ENCODE results near the gene TTLL6. TPM values are rescaled to one million over a fixed set of nuclear protein-coding genes. Genes with fewer than 3 reads are reported as not detected.
"Not testable (repeated sequence)": the region's sequence is repeated elsewhere in the genome, so short reads cannot be mapped to it uniquely, and the experiment has no call there.

Gene TTLL6
- polyA plus RNA-seq, 3 donors = 0.21 to 0.31 (median 0.22) TPM

DNA sequence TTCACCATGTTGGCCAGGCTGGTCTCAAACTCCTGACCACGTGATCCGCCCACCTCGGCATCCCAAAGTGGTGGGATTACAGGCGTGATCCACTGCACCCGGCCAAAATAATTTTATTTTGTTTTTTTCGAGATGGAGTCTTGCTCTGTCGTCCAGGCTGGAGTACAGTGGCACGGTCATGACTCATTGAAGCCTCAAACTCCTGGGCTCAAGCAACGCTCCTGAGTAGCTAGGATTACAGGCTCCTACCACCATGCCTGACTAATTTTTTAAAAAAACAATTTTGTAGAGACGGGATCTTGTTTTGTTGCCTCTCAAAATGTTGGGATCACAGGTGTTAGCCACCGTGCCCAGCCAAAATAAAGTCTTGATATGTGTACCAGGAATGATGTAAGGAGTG is 2.4 kb upstream of the TTLL6 start:
- WGBS, 3 donors = 75 to 86% (median 86%) methylated on average over 11 of the region's 11 CpGs
- no peak overlapping the region for H3K27ac ChIP-seq (ENCODE audit: low read depth, low read length)

DNA sequence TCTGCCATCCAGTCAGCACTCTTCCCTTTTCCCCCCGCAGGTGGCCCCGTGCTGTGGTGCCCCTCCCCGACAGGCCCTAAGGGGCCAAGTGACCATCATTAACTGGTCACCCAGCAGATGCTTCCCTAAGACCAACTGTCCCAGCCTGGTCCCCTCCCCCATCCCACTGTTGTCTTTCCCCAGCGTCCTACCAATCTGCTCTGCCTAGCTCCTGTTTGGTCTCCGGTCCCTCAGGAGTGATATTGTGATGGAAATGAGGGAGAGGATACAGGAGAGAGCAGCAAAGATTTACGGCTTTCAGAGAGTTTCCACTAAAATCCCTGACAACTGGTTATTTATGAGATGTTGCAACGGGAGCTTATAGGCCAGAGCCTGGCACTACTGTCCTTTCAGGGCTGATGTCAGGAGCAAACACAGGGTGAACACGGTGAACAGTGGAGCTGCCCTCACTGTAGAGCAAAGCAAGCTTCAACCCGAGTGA is 1.4 kb upstream of the TTLL6 start:
- H3K27ac ChIP-seq (ENCODE audit: low read depth, low read length) = no peak overlapping the region
- WGBS, 3 donors = 49 to 73% (median 58%) methylated on average over 9 of the region's 9 CpGs

DNA sequence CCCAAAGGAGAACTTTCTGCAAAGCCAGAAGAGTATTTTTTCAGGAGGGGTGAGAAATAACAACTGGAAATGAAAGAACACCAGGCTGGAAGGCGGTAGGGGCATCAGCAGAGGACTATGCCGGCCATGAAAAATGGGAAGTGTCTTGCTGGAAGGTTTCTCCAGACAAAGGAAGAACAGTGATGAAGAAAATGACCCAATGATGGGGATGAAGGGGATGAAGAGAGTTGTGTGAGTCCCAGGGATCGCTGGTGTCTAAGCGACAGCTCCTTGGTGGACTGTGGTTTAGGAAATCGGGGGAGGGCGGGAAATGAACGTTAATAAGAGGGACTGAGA is 623 bp downstream of the TTLL6 start:
- H3K27ac ChIP-seq (ENCODE audit: low read depth, low read length) = no peak overlapping the region
- WGBS, 3 donors = 11 to 12% (median 11%) methylated on average over 7 of the region's 7 CpGs

DNA sequence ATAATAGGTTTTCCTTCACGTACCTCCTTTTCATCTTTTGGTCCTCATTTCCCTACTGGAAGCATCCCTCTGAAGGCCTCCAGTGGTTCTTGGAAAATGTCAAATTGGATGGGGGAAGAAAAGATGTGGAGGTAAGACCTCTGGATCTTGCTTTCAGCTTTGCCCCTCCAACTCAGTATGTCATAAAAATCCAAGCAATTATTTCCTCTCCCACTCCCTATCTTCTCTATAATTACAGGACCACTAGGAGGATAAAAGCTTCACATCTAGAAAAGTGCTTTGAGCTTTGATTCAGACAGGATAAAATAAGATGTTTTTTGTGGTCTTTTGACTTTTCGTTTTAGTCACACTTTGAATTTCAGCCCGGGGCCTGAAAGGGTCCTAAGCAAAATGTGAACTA is 1.7 kb downstream of the TTLL6 start:
- H3K27ac ChIP-seq (ENCODE audit: low read depth, low read length) = no peak overlapping the region
- 63 to 70% (median 65%) methylated on average over 3 of the region's 3 CpGs for whole genome bisulfite sequencing, 3 donors

DNA sequence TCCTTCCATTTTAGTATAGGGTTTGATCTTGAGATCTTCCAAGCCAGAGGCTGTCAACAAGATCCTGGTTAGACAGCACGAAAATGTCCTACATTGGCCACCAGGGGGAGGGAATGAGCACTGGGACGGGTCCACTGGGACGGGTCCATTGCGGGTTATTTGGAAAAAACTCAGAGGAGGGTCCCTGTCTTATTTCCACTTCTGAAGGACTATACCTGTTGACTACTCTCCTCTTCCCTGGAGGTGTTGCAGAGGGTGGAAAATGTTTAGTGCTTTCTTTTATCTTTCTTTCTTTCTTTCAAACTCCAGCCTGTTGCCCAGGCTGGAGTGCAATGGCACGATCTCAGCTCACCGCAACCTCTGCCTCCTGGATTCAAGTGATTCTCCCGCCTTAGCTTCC is 2.5 kb downstream of the TTLL6 start:
- no peak overlapping the region for H3K27ac ChIP-seq (ENCODE audit: low read depth, low read length)
- 30 to 34% (median 34%) methylated on average over 7 of the region's 7 CpGs for WGBS, 3 donors

DNA sequence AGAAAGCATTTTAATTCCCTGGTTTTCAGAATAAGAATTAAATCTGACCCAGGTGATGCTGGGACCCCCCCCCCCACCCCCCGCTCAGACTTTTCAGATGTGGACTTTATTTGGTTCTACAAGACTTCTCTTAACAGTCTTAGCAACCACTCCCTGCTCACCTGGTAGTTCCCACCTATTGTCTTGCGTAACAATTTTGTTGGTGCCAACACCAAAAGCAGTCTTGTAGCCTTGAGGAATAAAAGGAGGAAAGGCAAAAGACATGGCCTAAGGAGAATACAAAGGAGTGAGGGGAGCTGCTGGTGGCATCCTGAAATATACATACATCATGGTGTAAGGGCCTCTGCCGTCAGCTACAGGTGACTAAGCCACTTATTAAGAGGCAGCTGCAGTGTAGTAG is 5.0 kb downstream of the TTLL6 start:
- no peak overlapping the region for H3K27ac ChIP-seq (ENCODE audit: low read depth, low read length)
- 85 to 90% (median 87%) methylated on average over 3 of the region's 3 CpGs for WGBS, 3 donors

DNA sequence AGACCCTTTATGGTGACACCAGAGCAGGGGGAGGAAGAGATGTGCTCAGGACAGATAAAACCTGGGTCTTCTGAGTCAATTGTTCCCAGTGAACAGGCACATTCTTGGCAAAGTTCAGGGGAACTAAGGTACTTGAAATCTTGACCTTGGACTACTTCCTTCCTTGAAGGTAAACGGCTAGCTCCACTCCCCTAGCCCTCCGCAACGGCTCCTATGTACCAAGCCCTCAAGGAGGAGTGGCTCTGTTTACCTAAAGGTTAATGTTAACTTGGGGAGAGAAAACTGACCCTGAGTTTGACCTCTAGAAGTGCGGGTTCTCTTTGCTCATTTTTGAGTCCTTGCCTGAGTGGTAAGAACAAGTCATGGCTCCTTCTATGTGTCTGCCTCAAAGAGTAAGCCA is 7.8 kb downstream of the TTLL6 start:
- no peak overlapping the region for H3K27ac ChIP-seq (ENCODE audit: low read depth, low read length)
- 18 to 50% (median 44%) methylated on average over 4 of the region's 4 CpGs for WGBS, 3 donors

DNA sequence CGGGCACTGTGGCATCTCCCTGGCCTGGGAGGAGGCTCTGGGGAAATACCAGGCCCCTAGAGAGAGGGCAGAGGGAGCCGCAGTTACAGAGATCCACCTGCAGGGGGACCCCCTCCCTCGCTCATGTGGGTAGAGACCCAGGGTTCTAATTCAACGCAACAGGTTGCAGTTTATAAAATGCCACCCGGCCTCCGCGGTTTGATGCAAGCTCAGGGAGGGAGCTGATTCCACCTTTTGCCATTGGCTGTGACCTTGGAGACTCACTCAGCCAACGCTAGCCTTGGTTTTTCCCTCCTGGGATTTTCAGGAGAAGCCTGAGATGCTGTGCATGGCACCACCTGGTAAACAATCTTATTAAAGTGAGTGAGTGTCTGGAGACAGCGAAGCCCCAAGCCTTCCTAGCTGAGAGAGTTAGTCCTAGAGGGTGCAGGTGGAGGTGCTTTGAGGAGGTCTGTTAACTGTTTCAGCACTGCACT is 12.1 kb downstream of the TTLL6 start:
- WGBS, 3 donors = 6 to 8% (median 7%) methylated on average over 9 of the region's 9 CpGs
- H3K27ac ChIP-seq (ENCODE audit: low read depth, low read length) = no peak overlapping the region

DNA sequence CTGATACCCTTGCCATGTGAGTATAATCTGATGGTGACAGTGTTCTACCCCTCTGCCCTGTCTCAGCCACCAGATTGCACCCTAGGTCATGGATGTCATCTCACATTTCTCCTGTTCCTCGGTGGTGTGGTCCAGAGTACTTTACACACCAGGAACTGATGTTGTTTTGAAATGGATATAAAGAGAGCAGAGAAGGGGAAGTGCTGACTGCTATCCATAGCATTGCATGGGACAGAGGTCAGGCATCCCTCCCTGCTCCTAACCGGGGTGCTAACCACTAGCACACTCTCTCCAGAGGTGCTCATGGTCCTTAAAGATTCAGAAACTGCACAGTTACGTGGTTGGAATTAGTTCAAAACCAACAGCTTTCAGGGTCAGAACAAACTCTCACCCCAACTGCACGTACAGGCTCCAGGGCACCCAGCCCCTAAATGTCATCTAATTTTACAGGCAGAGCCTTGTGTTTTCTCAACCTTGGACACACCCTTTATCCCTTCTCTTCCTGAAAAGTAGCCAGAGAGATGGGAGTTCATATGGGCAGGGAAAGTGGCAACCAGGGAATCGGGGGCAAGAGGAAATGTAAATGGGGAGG is 16.3 kb downstream of the TTLL6 start:
- no peak overlapping the region for H3K27ac ChIP-seq (ENCODE audit: low read depth, low read length)
- 51 to 61% (median 53%) methylated on average over 5 of the region's 5 CpGs for WGBS, 3 donors

DNA sequence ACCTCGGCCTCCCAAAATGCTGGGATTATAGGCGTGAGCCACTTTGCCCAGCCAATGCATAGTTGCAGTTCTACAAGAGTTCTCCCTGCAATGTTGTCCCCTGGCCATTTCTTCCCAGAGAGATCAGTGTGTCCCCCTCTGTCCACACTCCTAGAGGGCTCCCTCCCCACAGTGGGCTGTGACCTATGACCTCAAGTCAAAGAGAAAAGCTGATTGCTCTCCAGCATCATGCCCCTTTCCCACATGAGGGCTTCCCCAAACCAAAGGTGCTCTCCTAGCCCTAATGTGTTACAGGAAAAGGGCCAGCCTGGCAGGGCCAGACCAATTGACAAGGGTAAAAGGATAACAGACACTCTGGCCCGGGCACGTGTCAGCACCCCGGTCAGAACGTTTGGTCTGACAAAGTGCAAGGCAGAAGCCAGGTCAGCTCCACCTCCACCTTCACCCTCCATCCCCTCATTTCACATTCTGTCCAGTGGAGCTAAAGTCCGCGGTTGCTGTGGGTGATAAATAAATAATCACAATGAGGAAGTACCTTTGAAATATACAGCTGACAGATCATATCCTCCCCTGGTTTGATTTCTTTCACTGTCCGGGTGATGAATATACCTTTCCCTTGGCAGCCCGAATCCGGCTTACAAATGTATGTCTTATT is 17.8 kb downstream of the TTLL6 start:
- WGBS, 3 donors = 64 to 69% (median 65%) methylated on average over 11 of the region's 11 CpGs
- H3K27ac ChIP-seq (ENCODE audit: low read depth, low read length) = no peak overlapping the region

DNA sequence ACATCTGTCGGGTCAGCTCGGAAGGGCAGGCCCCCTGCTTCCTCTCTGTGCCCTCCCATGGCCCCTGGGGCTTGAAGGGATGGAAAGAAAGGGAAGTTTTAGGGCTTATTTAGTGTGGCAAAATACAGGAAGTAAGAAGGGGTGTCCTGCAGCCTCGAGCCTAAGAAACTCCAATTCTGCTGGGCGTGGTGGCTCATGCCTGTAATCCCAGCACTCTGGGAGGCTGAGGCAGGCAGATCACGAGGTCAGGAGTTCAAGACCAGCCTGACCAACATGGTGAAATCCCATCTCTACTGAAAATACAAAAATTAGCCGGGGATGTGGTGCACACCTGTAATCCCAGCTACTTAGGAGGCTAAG is 20.9 kb downstream of the TTLL6 start:
- WGBS, 3 donors = 43 to 56% (median 50%) methylated on average over 6 of the region's 6 CpGs
- not testable (repeated sequence) for H3K27ac ChIP-seq (ENCODE audit: low read depth, low read length)

DNA sequence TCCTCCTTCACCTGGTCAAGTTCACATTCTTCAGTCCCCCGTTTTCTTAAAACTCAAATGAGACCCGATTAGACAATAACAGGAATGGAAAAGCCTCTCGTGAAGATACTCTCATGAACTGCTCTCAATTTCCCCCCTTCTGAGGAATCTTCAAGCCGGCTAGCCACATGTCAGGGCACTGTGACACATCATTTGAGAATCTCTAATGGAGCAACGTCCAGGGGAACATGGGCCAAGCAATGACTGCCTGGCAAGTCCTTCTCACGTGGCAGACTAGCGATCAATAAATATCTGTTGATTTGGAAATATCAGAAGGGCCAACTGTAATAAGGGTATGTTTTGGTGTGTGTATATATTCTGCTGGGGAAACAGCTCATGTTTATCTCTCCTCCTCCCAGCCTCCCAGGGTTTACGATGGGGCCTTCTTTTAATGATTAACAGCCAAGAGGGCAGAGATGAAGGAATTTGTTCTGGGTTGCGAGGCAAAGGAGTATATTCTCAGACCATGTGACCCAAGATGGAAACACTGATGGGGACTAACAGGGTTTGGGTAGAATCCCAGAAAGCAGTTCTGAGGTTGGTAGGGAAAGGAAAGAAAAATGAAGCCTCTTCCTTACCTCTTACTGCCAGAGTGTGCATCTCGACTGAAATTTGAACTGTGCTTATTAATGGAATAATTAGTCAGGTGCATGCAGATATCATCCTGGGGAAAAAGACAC is 21.4 kb downstream of the TTLL6 start:
- 33 to 61% (median 58%) methylated on average over 10 of the region's 10 CpGs for WGBS, 3 donors
- no peak overlapping the region for H3K27ac ChIP-seq (ENCODE audit: low read depth, low read length)

DNA sequence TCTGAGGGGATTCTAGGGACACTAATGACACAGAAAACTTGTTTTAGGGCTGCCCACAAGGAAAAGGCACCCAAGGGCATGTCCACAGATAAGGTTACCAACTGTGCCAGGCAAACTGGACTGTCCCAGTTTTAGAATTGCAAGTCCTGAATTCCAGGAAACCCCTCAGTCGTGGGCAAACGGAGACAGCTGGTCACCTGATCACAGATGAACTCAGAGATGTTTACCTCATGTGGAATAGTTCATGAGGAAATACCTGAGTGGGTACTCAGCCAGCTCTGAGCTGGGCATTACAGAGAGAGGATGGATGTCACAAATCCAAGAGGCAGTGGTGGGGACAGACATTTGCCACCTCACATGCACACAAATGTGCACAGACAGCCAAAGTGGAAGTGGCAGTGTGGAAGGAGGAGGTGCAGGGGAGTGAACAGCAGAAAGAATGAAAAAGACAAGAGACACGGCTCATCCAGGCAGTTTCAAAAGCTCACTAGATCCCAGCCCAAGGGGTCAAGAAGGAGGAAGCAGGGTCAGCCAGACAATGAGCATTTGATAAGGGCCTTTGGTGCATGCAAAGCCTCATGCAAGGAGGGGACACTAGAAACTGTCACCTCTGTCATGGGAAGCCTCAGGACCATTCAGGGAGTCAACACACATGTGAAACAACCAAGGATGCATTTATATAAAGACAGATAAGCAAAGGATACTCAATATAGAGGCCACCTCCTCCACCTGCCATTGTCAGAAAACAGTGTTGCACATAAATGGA is 24.8 kb downstream of the TTLL6 start:
- 33 to 44% (median 40%) methylated on average over 3 of the region's 3 CpGs for WGBS, 3 donors
- no peak overlapping the region for H3K27ac ChIP-seq (ENCODE audit: low read depth, low read length)

DNA sequence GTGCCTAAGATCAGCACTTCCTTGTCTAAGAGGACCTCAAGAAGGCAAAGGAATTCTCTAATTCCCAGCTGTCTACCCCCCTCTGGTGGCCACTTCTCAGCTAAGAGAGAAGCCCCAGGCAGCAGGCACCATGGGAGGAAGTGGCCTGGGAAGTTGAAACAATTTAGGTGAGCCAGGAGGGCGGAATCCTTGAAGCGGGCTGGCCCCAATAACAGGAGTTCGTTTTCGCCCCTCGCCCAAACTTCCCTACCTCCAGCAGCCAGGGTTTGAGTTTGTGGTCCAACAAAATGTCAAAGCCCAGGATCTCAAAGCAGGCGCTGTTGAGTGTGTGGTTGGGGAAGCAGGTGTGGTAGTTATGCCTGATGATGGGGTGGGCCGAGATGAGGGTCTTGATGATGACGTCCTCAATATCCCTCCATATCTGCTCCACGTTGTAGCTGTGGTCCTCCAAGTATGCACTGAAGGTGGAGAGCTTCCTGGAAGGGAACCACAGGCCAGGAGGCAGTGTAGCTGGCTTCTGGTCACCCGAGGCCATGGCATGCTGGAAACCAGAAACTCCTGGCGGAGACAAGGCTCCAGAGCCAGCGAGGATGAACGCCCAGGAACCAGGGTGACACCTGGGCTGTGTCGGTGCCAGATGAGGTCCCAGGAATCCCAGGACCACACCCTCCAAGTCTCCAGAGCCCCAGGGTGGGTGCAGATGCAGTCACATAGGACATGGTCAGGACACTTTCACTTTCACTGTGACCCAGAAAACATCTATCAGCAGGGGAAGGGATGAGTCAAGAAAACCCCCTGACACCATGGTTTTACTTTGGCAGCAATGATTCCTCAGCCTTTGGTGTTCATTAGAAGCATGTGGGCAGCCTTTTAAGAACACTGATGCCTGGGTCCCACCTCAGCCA is 25.6 kb downstream of the TTLL6 start:
- H3K27ac ChIP-seq (ENCODE audit: low read depth, low read length) = no peak overlapping the region

DNA sequence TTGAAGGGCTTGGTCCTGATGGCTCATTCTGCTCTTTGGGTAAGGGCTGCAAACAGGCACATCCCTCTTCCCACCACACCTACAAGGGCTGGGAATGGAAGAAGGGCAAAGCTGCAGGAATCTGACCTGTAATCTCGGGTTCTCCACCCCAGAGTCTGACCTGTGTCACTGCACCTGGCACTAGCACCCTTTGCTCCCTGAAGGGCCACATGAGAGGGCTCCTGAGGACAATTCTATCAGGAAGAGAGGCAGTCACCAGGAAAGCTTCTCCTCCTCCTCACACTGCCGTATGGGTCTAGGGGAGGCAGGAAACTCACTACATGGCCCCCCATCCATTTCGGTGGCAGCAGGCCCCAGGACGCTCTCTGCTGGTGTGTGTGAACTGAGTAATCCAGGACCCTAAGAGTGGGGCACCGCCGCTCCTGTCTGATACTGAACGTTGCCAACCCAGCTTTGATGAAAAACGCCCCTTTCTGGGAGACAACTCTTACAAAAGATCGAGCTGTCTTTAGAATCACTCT is 26.4 kb downstream of the TTLL6 start:
- H3K27ac ChIP-seq (ENCODE audit: low read depth, low read length) = no peak overlapping the region
- 34 to 44% (median 36%) methylated on average over 9 of the region's 9 CpGs for whole genome bisulfite sequencing, 3 donors

More for the DNA sequence above, 25.6 kb downstream of the TTLL6 start:
- WGBS, 3 donors = 41 to 51% (median 48%) methylated on average over 14 of the region's 14 CpGs

DNA sequence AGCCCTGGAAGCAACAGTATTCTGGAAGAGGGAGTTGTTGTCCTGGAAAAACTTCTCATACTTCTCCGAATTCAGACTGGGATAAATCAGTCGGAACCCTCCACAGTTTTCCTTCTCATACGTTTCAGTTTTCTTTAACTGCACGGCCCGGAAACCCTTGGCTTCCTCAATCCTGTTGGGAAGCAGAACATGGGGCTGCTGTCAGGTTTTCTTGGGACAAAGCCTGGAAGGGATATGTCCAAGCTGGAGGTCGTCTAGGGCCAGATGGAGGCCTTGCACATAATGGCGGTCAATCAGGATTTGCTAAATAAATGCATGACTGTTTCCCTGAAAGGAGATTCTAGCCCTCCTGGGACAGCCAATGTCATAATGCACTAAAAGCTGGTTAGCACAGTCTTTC is 29.2 kb downstream of the TTLL6 start:
- 51 to 71% (median 52%) methylated on average over 7 of the region's 7 CpGs for WGBS, 3 donors

DNA sequence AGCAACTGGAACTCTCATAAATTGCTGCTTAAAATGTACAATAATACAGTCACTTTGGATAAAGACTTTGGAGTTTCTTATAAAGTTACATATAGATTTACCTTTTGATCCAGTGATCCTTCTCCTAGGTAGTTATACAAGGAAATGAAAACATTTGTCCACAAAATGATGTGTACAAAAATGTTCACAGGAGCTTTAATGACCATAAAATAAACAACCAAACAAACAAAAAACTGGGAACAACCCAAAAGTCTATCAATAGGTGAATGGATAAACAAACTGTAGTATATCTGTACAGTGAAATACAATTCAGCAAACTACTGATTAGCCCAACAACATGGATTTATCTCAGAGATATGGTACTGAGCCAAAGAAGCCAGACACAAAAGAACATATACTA is 37.6 kb downstream of the TTLL6 start:
- H3K27ac ChIP-seq (ENCODE audit: low read depth, low read length) = no peak overlapping the region

More for the DNA sequence above, 29.2 kb downstream of the TTLL6 start:
- no peak overlapping the region for H3K27ac ChIP-seq (ENCODE audit: low read depth, low read length)

DNA sequence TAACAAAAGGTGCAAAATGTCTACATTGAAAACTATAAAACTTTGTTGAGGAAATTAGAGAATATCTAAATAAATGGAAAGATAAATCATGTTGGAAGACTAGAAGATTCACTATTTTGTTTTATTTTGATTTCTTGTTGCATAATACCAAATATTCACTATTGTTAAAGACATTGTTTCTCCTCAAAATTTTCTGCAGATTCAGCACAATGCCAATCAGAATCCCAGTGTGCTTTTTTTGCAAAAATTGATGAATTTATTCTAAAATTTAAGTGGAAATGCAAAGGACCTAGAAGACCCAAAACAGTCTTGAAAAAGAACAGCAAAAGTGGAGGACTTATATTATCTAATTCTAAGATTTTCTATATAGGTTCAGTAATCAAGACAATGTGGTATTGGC is 40.4 kb downstream of the TTLL6 start:
- H3K27ac ChIP-seq (ENCODE audit: low read depth, low read length) = no peak overlapping the region
